Measurements from ENCODE around the gene MSGN1.
A peak's percentile ranks its signal among the peaks of the same experiment; 100 is the strongest.

DNA sequence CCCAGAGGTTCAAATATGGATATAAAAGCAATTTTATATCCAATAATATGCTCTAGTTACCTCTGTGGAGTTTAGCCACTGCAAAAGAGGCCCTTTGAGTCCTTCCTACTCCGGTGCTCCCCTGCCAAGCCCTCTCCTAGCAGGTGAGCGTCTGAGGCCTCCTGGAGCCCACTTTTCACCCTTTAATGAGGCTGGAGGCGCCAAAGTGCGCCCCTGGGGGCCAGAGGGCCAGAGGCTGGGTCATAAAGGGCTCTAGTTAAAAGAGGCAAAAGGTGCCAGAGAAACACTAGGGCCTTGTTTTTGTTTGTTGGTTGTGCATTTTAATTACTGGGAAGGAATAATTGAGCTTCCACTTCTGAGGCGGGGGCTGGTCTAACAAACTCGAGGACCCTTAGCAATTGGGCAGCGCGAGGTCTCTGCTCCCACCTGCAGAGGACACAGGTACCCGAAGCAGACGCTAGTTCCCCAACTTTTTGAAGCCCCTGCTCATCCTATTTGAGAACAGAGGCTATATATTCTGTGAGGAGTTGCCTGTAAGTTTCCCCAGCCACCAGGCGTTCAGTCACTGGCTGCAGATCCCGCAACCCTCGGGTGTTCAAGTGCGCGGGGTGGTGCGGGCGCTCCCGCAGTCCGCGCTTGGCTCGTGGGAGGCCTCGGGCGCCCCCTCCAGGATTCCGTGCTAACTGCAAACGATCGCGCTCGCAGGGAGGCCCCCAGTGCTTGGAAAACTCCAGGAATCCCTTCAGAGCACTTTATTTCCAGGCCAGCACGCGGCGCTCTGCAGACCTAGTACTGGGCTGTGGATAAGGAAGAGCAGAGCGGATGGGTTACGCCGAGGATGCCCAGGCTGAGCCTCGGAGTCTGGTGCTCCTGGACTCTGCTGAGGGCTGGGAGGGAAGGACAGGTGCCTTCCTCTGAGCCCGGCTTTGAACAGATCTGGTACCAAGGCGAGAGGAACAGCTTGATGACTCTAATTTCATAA lies 14.1 kb downstream of the MSGN1 start:
- TF ChIP-seq, protein P1, sequence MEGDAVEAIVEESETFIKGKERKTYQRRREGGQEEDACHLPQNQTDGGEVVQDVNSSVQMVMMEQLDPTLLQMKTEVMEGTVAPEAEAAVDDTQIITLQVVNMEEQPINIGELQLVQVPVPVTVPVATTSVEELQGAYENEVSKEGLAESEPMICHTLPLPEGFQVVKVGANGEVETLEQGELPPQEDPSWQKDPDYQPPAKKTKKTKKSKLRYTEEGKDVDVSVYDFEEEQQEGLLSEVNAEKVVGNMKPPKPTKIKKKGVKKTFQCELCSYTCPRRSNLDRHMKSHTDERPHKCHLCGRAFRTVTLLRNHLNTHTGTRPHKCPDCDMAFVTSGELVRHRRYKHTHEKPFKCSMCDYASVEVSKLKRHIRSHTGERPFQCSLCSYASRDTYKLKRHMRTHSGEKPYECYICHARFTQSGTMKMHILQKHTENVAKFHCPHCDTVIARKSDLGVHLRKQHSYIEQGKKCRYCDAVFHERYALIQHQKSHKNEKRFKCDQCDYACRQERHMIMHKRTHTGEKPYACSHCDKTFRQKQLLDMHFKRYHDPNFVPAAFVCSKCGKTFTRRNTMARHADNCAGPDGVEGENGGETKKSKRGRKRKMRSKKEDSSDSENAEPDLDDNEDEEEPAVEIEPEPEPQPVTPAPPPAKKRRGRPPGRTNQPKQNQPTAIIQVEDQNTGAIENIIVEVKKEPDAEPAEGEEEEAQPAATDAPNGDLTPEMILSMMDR (IDR thresholded peaks at IDR 0.05) = peak; percentile 56 to 75 (median 70)
- TF ChIP-seq POLR2A (IDR thresholded peaks at IDR 0.05) = no peak

All from body of pancreas (tissue), 4 donors.